Stimulated activated naive CD8-positive, alpha-beta T cell treated with anti-CD3 and anti-CD28 coated beads, Interleukin-15, Interleukin-2, amounts not matched to agents 100 ng/mL and 50 ng/mL, for 24 hours (primary cell): Measurements from ENCODE around the gene DENND2A.
"Not testable (repeated sequence)": the region's sequence is repeated elsewhere in the genome, so short reads cannot be mapped to it uniquely, and the experiment has no call there.

Experiments used
- H3K27ac Mint-ChIP-seq: one replicate; pipeline ENCODE4 v1.8.0; 2021; ENCODE audit warnings: mild to moderate bottlenecking, mixed read lengths
- H3K27me3 Mint-ChIP-seq: one replicate; pipeline ENCODE4 v1.8.0; 2021; ENCODE audit warnings: mixed read lengths
- H3K36me3 Mint-ChIP-seq: one replicate; pipeline ENCODE4 v1.8.0; 2021; ENCODE audit warnings: low read depth, mixed read lengths
- H3K4me1 Mint-ChIP-seq: one replicate; pipeline ENCODE4 v1.8.0; 2021; ENCODE audit warnings: low read depth, mixed read lengths
- H3K4me3 Mint-ChIP-seq: one replicate; pipeline ENCODE4 v1.8.0; 2021; ENCODE audit warnings: mild to moderate bottlenecking, mixed read lengths
- H3K9me3 Mint-ChIP-seq: one replicate; pipeline ENCODE4 v1.8.0; 2021; ENCODE audit warnings: mixed read lengths

DENND2A gene

DNA sequence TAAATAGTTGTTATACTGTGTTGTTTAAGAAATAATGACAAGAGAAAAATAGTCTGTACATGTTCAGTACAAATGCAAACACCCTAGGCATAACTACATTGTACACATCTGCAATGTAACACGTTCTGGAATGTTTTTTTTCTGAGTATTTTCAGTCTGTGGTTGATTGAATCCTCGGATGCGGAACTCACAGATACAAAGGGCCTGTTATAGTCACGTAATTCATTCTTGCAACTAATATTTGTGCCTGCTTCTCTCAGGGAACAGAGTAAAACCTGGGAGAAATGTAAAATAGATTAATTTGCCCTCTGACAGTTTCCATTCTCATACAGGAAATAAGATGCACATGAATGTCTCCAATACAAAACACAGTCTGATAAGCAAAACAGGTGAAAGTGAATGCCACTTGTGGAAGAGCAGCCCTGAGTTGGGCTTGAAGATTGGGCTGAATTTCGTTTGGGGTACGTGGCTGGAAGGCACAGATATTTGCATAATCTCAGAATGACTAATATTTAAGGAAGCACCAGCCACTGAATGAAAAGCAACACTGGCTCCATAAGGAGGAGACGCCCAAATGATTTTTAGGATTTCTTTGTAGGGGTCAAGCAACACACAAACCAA is 19.1 kb downstream of the DENND2A start:
- no peaks in the 10 kb centered on the region for H3K36me3 Mint-ChIP-seq
- no peak overlapping the region for H3K27ac Mint-ChIP-seq
- no peak overlapping the region for H3K4me3 Mint-ChIP-seq
- no peaks in the 10 kb centered on the region for H3K9me3 Mint-ChIP-seq
- H3K4me1 Mint-ChIP-seq: peaks cover 3% of the 10 kb centered on the region
- H3K27me3 Mint-ChIP-seq: peaks cover 5% of the 10 kb centered on the region

DNA sequence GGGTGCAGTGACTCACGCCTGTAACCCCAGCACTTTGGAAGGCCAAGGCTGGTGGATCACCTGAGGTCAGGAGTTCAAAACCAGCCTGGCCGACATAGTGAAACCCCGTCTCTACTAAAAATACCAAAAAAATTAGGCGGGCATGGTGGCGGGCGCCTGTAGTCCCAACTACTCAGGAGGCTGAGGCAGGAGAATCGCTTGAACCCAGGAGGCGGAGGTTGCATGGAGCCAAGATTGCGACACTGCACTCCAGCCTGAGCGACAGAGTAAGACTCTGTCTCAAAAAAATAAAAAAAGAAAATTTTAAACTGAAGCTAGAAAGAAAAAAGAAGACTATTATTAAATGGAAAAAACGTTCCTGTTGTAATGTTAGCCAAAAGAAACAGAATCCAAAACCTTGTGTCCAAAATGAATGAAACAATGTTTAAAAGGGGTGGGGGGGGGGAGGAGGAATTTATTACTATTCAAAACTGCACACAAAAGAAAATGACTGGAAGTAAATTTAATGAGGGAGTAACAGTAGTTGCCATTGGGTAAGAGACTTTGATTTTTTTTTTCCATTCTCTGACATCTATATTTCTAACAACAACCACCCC is 20.6 kb downstream of the DENND2A start:
- not testable (repeated sequence) for H3K9me3 Mint-ChIP-seq, H3K4me1 Mint-ChIP-seq, H3K36me3 Mint-ChIP-seq, H3K4me3 Mint-ChIP-seq, H3K27me3 Mint-ChIP-seq, H3K27ac Mint-ChIP-seq

GRCh38 chr7:140619176-140619575 is 21.4 kb downstream of the DENND2A start:
- no peaks in the 10 kb centered on the region for H3K36me3 Mint-ChIP-seq
- peaks cover 4% of the 10 kb centered on the region for H3K27me3 Mint-ChIP-seq
- no peaks in the 10 kb centered on the region for H3K9me3 Mint-ChIP-seq
- H3K27ac Mint-ChIP-seq: no peak overlapping the region
- H3K4me3 Mint-ChIP-seq: no peak overlapping the region
- peaks cover 3% of the 10 kb centered on the region for H3K4me1 Mint-ChIP-seq

DNA sequence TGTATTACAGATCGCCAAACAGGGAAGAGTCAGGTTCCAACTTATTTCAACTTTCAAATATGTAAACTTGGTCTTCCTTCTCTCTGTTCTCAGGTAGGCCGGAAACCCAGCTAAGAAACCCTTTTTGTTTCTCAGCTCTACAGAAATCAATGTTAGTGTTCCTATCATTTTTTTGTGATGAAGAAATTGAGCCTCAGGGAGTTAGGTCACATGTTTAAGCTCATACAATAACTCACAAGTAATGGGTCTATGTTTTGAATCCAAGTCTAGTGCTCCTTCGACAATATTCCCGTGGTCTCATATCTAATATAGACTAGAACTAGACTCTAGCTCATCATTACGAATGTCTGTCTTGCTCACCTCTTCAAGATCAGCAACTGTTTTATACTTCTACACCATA is 22.3 kb downstream of the DENND2A start:
- peaks cover 3% of the 10 kb centered on the region for H3K4me1 Mint-ChIP-seq
- H3K36me3 Mint-ChIP-seq: no peaks in the 10 kb centered on the region
- H3K27ac Mint-ChIP-seq: no peak overlapping the region
- no peak overlapping the region for H3K4me3 Mint-ChIP-seq
- H3K27me3 Mint-ChIP-seq: peaks cover 4% of the 10 kb centered on the region
- H3K9me3 Mint-ChIP-seq: no peaks in the 10 kb centered on the region

DNA sequence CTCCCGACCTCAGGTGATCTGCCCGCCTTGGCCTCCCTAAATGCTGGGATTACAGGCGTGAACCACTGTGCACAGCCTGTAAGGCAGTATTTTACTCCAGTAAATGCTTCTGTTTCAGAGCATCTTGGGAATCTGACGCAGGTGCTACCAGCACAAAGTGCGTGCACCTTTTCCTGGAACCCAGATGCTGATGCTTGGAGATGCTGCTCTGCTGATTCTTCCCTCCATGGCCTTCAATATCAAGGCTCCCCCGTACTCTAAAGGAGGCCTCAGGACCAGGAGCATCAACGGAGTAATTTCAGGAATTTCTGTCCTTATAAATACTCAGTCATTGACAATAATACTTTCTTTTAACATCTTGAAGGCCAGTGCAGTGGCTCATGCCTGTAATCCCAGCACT is 23.5 kb downstream of the DENND2A start:
- no peaks in the 10 kb centered on the region for H3K36me3 Mint-ChIP-seq
- H3K27me3 Mint-ChIP-seq: peaks cover 4% of the 10 kb centered on the region
- H3K4me1 Mint-ChIP-seq: peaks cover 3% of the 10 kb centered on the region
- no peaks in the 10 kb centered on the region for H3K9me3 Mint-ChIP-seq
- no peak overlapping the region for H3K4me3 Mint-ChIP-seq
- H3K27ac Mint-ChIP-seq: no peak overlapping the region

DNA sequence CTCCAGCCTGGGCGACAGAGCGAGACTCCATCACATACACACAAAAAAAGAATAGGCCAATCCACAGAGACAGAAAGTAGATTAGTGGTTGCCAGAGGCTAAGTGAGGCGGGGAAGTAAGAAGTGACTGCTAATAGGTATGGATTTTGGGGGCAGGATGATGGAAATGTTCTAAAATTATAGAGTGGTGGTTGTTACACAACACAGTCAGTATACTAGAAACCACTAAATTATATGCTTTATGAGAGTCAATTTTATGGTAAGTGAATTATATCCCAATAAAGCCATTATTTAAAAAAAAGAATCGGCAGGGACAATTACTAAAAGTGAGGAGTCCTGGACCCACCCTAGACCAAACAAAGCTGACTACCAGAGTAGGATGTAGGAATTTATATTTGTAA is 24.3 kb downstream of the DENND2A start:
- Mint-ChIP-seq H3K9me3 (no peaks in the 10 kb centered on the region), H3K4me3 (no peak overlapping the region), H3K4me1 (no peaks in the 10 kb centered on the region), H3K36me3 (no peaks in the 10 kb centered on the region), H3K27ac (no peak overlapping the region), H3K27me3 (no peaks in the 10 kb centered on the region)

DNA sequence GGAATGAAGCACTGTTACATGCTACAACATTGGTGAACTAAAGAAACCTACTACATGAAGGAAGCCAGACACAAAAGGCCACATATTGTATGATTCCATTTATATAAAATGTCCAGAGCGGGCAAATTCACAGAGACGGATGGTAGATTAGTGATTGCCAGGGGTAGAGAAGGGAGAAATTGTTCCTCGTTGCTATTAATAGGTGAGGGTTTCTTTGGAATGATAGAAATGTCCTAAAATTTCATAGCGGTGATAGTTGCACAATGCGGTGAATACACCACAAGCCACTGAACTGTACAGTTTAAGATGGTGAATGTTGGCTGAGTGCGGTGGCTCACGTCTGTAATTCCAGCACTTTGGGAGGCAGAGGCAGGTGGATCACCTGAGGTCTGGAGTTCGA is 29.0 kb downstream of the DENND2A start:
- no peaks in the 10 kb centered on the region for H3K9me3 Mint-ChIP-seq
- no peaks in the 10 kb centered on the region for H3K36me3 Mint-ChIP-seq
- H3K27ac Mint-ChIP-seq: no peak overlapping the region
- H3K27me3 Mint-ChIP-seq: no peaks in the 10 kb centered on the region
- H3K4me1 Mint-ChIP-seq: no peaks in the 10 kb centered on the region
- no peak overlapping the region for H3K4me3 Mint-ChIP-seq

GRCh38 chr7:140610204-140611165 is 30.1 kb downstream of the DENND2A start:
- Mint-ChIP-seq H3K27ac (no peak overlapping the region), H3K4me3 (no peak overlapping the region), H3K9me3 (no peaks in the 10 kb centered on the region), H3K4me1 (no peaks in the 10 kb centered on the region), H3K36me3 (no peaks in the 10 kb centered on the region), H3K27me3 (no peaks in the 10 kb centered on the region)

DNA sequence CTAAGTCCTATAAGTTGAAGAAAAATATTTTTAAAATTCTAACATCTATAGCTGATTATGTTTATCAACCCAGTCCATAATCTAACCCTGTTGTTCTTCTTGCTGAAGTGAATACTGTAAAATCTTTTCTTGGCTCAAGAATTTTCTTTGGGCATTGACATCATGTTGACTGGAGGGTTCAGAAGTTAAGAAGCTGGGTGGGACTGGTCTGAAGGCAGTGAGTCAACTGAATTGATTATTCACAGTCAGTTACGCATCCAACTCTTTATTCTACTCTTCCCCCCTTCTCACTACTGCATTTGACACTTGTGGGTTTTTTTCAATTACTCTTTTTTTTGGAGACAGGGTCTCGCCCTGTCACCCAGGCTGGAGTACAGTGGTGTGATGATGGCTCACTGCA is 31.0 kb downstream of the DENND2A start:
- Mint-ChIP-seq H3K27me3 (no peaks in the 10 kb centered on the region), H3K4me3 (no peak overlapping the region)

GRCh38 chr7:140607441-140607989 is 33.1 kb downstream of the DENND2A start:
- H3K4me1 Mint-ChIP-seq: no peaks in the 10 kb centered on the region
- no peak overlapping the region for H3K4me3 Mint-ChIP-seq
- H3K27ac Mint-ChIP-seq: no peak overlapping the region
- no peaks in the 10 kb centered on the region for H3K27me3 Mint-ChIP-seq
- no peaks in the 10 kb centered on the region for H3K36me3 Mint-ChIP-seq
- H3K9me3 Mint-ChIP-seq: no peaks in the 10 kb centered on the region

More for the DNA sequence above, 31.0 kb downstream of the DENND2A start:
- Mint-ChIP-seq H3K27ac (no peak overlapping the region), H3K36me3 (no peaks in the 10 kb centered on the region), H3K9me3 (no peaks in the 10 kb centered on the region), H3K4me1 (no peaks in the 10 kb centered on the region)

- Mint-ChIP-seq H3K27me3 (no peaks in the 10 kb centered on the region), H3K27ac (no peak overlapping the region), H3K9me3 (no peaks in the 10 kb centered on the region)
Measured at GRCh38 chr7:140605337-140605736, 35.3 kb downstream of the DENND2A start.

GRCh38 chr7:140604760-140605159 is 35.9 kb downstream of the DENND2A start:
- H3K9me3 Mint-ChIP-seq: no peaks in the 10 kb centered on the region
- H3K27me3 Mint-ChIP-seq: no peaks in the 10 kb centered on the region
- no peaks in the 10 kb centered on the region for H3K4me1 Mint-ChIP-seq
- no peak overlapping the region for H3K4me3 Mint-ChIP-seq
- no peak overlapping the region for H3K27ac Mint-ChIP-seq
- no peaks in the 10 kb centered on the region for H3K36me3 Mint-ChIP-seq

More at GRCh38 chr7:140605337-140605736, 35.3 kb downstream of the DENND2A start:
- Mint-ChIP-seq H3K4me1 (no peaks in the 10 kb centered on the region), H3K36me3 (no peaks in the 10 kb centered on the region), H3K4me3 (no peak overlapping the region)

- no peaks in the 10 kb centered on the region for H3K9me3 Mint-ChIP-seq
- H3K27ac Mint-ChIP-seq: no peak overlapping the region
- H3K4me3 Mint-ChIP-seq: no peak overlapping the region
- H3K27me3 Mint-ChIP-seq: no peaks in the 10 kb centered on the region
- H3K4me1 Mint-ChIP-seq: no peaks in the 10 kb centered on the region
- H3K36me3 Mint-ChIP-seq: no peaks in the 10 kb centered on the region
Measured at GRCh38 chr7:140604076-140604475, 36.5 kb downstream of the DENND2A start.

GRCh38 chr7:140601566-140602174 is 38.9 kb downstream of the DENND2A start:
- H3K27me3 Mint-ChIP-seq: peaks cover 3% of the 10 kb centered on the region
- no peak overlapping the region for H3K4me3 Mint-ChIP-seq
- H3K36me3 Mint-ChIP-seq: no peaks in the 10 kb centered on the region
- H3K9me3 Mint-ChIP-seq: no peaks in the 10 kb centered on the region
- no peaks in the 10 kb centered on the region for H3K4me1 Mint-ChIP-seq
- no peak overlapping the region for H3K27ac Mint-ChIP-seq

GRCh38 chr7:140600341-140600740 is 40.3 kb downstream of the DENND2A start:
- H3K27me3 Mint-ChIP-seq: peaks cover 3% of the 10 kb centered on the region
- no peak overlapping the region for H3K27ac Mint-ChIP-seq
- H3K4me1 Mint-ChIP-seq: no peaks in the 10 kb centered on the region
- H3K36me3 Mint-ChIP-seq: no peaks in the 10 kb centered on the region
- no peak overlapping the region for H3K4me3 Mint-ChIP-seq
- H3K9me3 Mint-ChIP-seq: no peaks in the 10 kb centered on the region
